HEK293 (cell line): ENCODE results near the gene CHST12.

Source experiments
- CTCF ChIA-PET: fragments of 350-600 bp; formaldehyde crosslinking; extraction: SDS; loops from one replicate; lab custom pipeline; 2021; ENCODE audit warnings: antibody characterized with exemption; lab: Yijun Ruan, JAX
- POLR2A ChIA-PET: fragments of 300-600 bp; formaldehyde crosslinking; extraction: SDS; loops from one replicate; lab custom pipeline; 2020; ENCODE audit warnings: antibody characterized with exemption, inconsistent platforms; lab: Yijun Ruan, JAX
- H3K27ac ChIP-seq: fragments of 200-500 bp; sonication (Bioruptor generic); 2 replicates; pipeline ENCODE4 v1.5.1; 2014; ENCODE audit warnings: low read depth, low read length, control low read depth, inconsistent platforms; ENCODE audit errors: extremely low read depth
- H3K36me3 ChIP-seq, 2 experiments: fragments of 200-500 bp in 1 of 2; sonication (Bioruptor generic) in 1 of 2; 1 replicate in 1 of 2; 2 replicates in 1 of 2; pipeline ENCODE4 v1.5.1; 2014 to 2017; ENCODE audit warnings: inconsistent platforms in 2 of 2, low read length in 2 of 2; ENCODE audit not compliant: control insufficient read depth in 2 of 2, insufficient read depth in 1 of 2
- H3K4me1 ChIP-seq: fragments of 200-500 bp; sonication (Bioruptor generic); 2 replicates; pipeline ENCODE4 v1.5.1; 2014; ENCODE audit warnings: mild to moderate bottlenecking, low read length, inconsistent platforms; ENCODE audit not compliant: control insufficient read depth, insufficient read depth
- H3K4me3 ChIP-seq: 2 replicates; pipeline ENCODE4 v1.5.1; 2011; ENCODE audit warnings: low read depth, mild to moderate bottlenecking, control low read depth, low read length, moderate library complexity
- H3K9me3 ChIP-seq: fragments of 200-500 bp; sonication (Bioruptor generic); 2 replicates; pipeline ENCODE4 v1.5.1; 2014; ENCODE audit warnings: low read depth, low read length, inconsistent platforms; ENCODE audit not compliant: control insufficient read depth, insufficient read depth
- AEBP2 ChIP-seq: fragments of 450-650 bp; formaldehyde crosslinking; IDR thresholded peaks from 2 replicates; pipeline ENCODE4 v1.5.1; 2016; ENCODE audit warnings: missing biosample characterization, missing genetic modification characterization, borderline replicate concordance
- HOXC10 ChIP-seq: sonication (generic); formaldehyde crosslinking; IDR thresholded peaks from 2 replicates; pipeline ENCODE4 v1.8.1; 2023; ENCODE audit warnings: mild to moderate bottlenecking, missing genetic modification reagents
- IKZF3 ChIP-seq: fragments of 450-650 bp; IDR thresholded peaks from 2 replicates; pipeline ENCODE4 v1.5.0; 2018; ENCODE audit warnings: missing biosample characterization, mild to moderate bottlenecking, missing genetic modification characterization, moderate library complexity
- KLF1 ChIP-seq: fragments of 450-650 bp; formaldehyde crosslinking; IDR thresholded peaks from 2 replicates; pipeline ENCODE4 v1.5.1; 2016; ENCODE audit warnings: missing biosample characterization, missing genetic modification characterization
- KLF16 ChIP-seq: fragments of 450-650 bp; formaldehyde crosslinking; IDR thresholded peaks from 2 replicates; pipeline ENCODE4 v1.5.1; 2017; ENCODE audit warnings: missing biosample characterization, missing genetic modification characterization
- MZF1 ChIP-seq: fragments of 450-650 bp; formaldehyde crosslinking; IDR thresholded peaks from 2 replicates; pipeline ENCODE4 v1.5.1; 2017; ENCODE audit warnings: missing biosample characterization, missing genetic modification characterization, borderline replicate concordance
- SP2 ChIP-seq: fragments of 450-650 bp; formaldehyde crosslinking; IDR thresholded peaks from 2 replicates; pipeline ENCODE4 v1.5.1; 2016; ENCODE audit warnings: missing biosample characterization, missing genetic modification characterization
- TRIM28 ChIP-seq: IDR thresholded peaks from 2 replicates; pipeline ENCODE4 v1.6.1; 2011; ENCODE audit warnings: low read length, control low read depth, borderline replicate concordance
- ZBTB11 ChIP-seq: fragments of 450-650 bp; formaldehyde crosslinking; conservative IDR thresholded peaks from 2 replicates; pipeline ENCODE4 v1.5.1; 2016; ENCODE audit warnings: low read depth, missing biosample characterization, missing genetic modification characterization
- ZBTB48 ChIP-seq: fragments of 450-650 bp; formaldehyde crosslinking; IDR thresholded peaks from 2 replicates; pipeline ENCODE4 v1.5.1; 2016; ENCODE audit warnings: missing biosample characterization, missing genetic modification characterization
- ZBTB8A ChIP-seq: fragments of 450-650 bp; formaldehyde crosslinking; IDR thresholded peaks from 2 replicates; pipeline ENCODE4 v1.5.1; 2016; ENCODE audit warnings: missing biosample characterization, missing genetic modification characterization
- ZFHX2 ChIP-seq: fragments of 450-650 bp; formaldehyde crosslinking; conservative IDR thresholded peaks from 2 replicates; pipeline ENCODE4 v1.5.1; 2016; ENCODE audit warnings: missing biosample characterization, missing genetic modification characterization
- ZNF10 ChIP-seq: fragments of 450-650 bp; formaldehyde crosslinking; IDR thresholded peaks from 2 replicates; pipeline ENCODE4 v1.5.1; 2017; ENCODE audit warnings: missing biosample characterization, missing genetic modification characterization
- ZNF221 ChIP-seq: fragments of 450-650 bp; formaldehyde crosslinking; IDR thresholded peaks from 2 replicates; pipeline ENCODE4 v1.5.1; 2017; ENCODE audit warnings: missing biosample characterization, missing genetic modification characterization, borderline replicate concordance
- ZNF239 ChIP-seq: fragments of 450-650 bp; formaldehyde crosslinking; IDR thresholded peaks from 2 replicates; pipeline ENCODE4 v1.5.1; 2016; ENCODE audit warnings: missing biosample characterization, missing genetic modification characterization
- ZNF26 ChIP-seq: fragments of 450-650 bp; formaldehyde crosslinking; IDR thresholded peaks from 2 replicates; pipeline ENCODE4 v1.5.1; 2016; ENCODE audit warnings: missing biosample characterization, missing genetic modification characterization
- ZNF274 ChIP-seq, 2 experiments: fragments of 200-500 bp in 1 of 2; fragments of 450-650 bp in 1 of 2; sonication (Bioruptor generic) in 1 of 2; formaldehyde crosslinking in 1 of 2; IDR thresholded peaks; 2 replicates each; pipeline versions ENCODE4 v1.5.1 to v1.6.1; 2014 to 2016; ENCODE audit warnings: borderline replicate concordance in 1 of 2, inconsistent platforms in 1 of 2, low read length in 1 of 2, missing biosample characterization in 1 of 2, missing genetic modification characterization in 1 of 2
- ZNF324 ChIP-seq: fragments of 450-650 bp; formaldehyde crosslinking; IDR thresholded peaks from 2 replicates; pipeline ENCODE4 v1.5.1; 2016; ENCODE audit warnings: missing biosample characterization, missing genetic modification characterization
- ZNF341 ChIP-seq: fragments of 450-650 bp; formaldehyde crosslinking; IDR thresholded peaks from 2 replicates; pipeline ENCODE4; 2016; ENCODE audit warnings: low read depth, missing biosample characterization, missing genetic modification characterization
- ZNF350 ChIP-seq: fragments of 450-650 bp; formaldehyde crosslinking; IDR thresholded peaks from 2 replicates; pipeline ENCODE4 v1.5.0; 2017; ENCODE audit warnings: missing biosample characterization, mild to moderate bottlenecking, missing genetic modification characterization
- ZNF354C ChIP-seq: fragments of 450-650 bp; formaldehyde crosslinking; IDR thresholded peaks from 2 replicates; pipeline ENCODE4 v1.5.1; 2016; ENCODE audit warnings: missing biosample characterization, missing genetic modification characterization, low read depth, borderline replicate concordance
- ZNF433 ChIP-seq: fragments of 450-650 bp; formaldehyde crosslinking; IDR thresholded peaks from 2 replicates; pipeline ENCODE4 v1.5.1; 2016; ENCODE audit warnings: missing biosample characterization, missing genetic modification characterization, low read depth
- ZNF510 ChIP-seq: fragments of 450-650 bp; formaldehyde crosslinking; IDR thresholded peaks from 2 replicates; pipeline ENCODE4 v1.5.1; 2018; ENCODE audit warnings: mild to moderate bottlenecking, missing genetic modification characterization, missing biosample characterization; ENCODE audit not compliant: insufficient replicate concordance
- ZNF549 ChIP-seq: fragments of 450-650 bp; IDR thresholded peaks from 2 replicates; pipeline ENCODE4 v1.5.1; 2018; ENCODE audit warnings: missing biosample characterization, missing genetic modification characterization, mild to moderate bottlenecking, inconsistent platforms, moderate library complexity
- ZNF639 ChIP-seq: fragments of 450-650 bp; formaldehyde crosslinking; IDR thresholded peaks from 2 replicates; pipeline ENCODE4 v1.5.1; 2016; ENCODE audit warnings: missing biosample characterization, missing genetic modification characterization
- ZNF692 ChIP-seq: fragments of 450-650 bp; formaldehyde crosslinking; IDR thresholded peaks from 2 replicates; pipeline ENCODE4 v1.5.1; 2016; ENCODE audit warnings: missing biosample characterization, missing genetic modification characterization
- ZNF792 ChIP-seq: fragments of 450-650 bp; formaldehyde crosslinking; IDR thresholded peaks from 2 replicates; pipeline ENCODE4 v1.5.1; 2016; ENCODE audit warnings: missing biosample characterization, missing genetic modification characterization
- ZNF830 ChIP-seq: fragments of 450-650 bp; IDR thresholded peaks from 2 replicates; pipeline ENCODE4 v1.5.0; 2018; ENCODE audit warnings: missing biosample characterization, missing genetic modification characterization, low read depth, mild to moderate bottlenecking, moderate library complexity

Gene CHST12

GRCh38 chr7:2353936-2354185, 49.5 kb upstream of the CHST12 start (continued):
- 0 out of 2 replicates have a peak, but pooled peaks have one; percentile 57 for TF ChIP-seq HOXC10 (CRISPR knock-in tag)
- TF ChIP-seq ZNF433 (tag by site-specific recombination), result no peak
- TF ChIP-seq ZNF354C (tag by site-specific recombination), result no peak
- no peak for TF ChIP-seq ZNF830
- TF ChIP-seq SP2 (tag by site-specific recombination), result peak; percentile 47
- peak; percentile 38 for TF ChIP-seq ZNF341
- TF ChIP-seq ZBTB48 (tag by site-specific recombination), result 0 out of 2 replicates have a peak, but pooled peaks have one; percentile 55
- TF ChIP-seq ZBTB8A, result no peak
- TF ChIP-seq ZNF639 (tag by site-specific recombination), result no peak
- peak; percentile 74; the same call in 1 of the 2 replicates for TF ChIP-seq KLF16 (tag by site-specific recombination)
- TF ChIP-seq ZNF692 (tag by site-specific recombination), result peak; percentile 59; the same call in 1 of the 2 replicates
- TF ChIP-seq ZFHX2, result peak; percentile 73
- TF ChIP-seq, all 188 proteins: peak for 16

- ChIA-PET CTCF (no interaction called here), POLR2A (interaction anchor here (0.6 to 2.8 kb wide), 12 partner anchors 11 to 797 kb away, joined by 3 to 14 read pairs (median 4); partner anchors contain the start of genes CHST12, MRM2, NUDT1 and SNX8)
- Histone ChIP-seq H3K9me3 (no peaks in the 10 kb centered on the region), H3K36me3 (peaks cover 6 to 30% of the 10 kb centered on the region in 2 experiments; a peak in 2 of 3 replicates), H3K4me3 (peak within 1 kb of the TSS; percentile 90), H3K27ac (peak within 1 kb of the TSS; percentile 98), H3K4me1 (peaks cover 9% of the 10 kb centered on the region)
- no peak for TF ChIP-seq ZNF239 (tag by site-specific recombination)
- no peak for TF ChIP-seq MZF1 (tag by site-specific recombination)
- TF ChIP-seq AEBP2, result no peak
- TF ChIP-seq ZNF510 (tag by site-specific recombination), result no peak
- no peak for TF ChIP-seq ZNF350 (tag by site-specific recombination)
- TF ChIP-seq ZNF324 (tag by site-specific recombination), result peak; percentile 73; the same call in 1 of the 2 replicates
- peak; percentile 70 for TF ChIP-seq KLF1 (tag by site-specific recombination)
- TF ChIP-seq IKZF3 (tag by site-specific recombination), result no peak
- TF ChIP-seq ZBTB11, result 0 out of 2 replicates have a peak, but pooled peaks have one; percentile 9
- no peak for TF ChIP-seq ZNF549 (tag by site-specific recombination)
- TF ChIP-seq ZNF792 (tag by site-specific recombination), result no peak
- no peak for TF ChIP-seq ZNF10 (tag by site-specific recombination)
- TF ChIP-seq ZNF221 (tag by site-specific recombination), result no peak
- no peak for TF ChIP-seq ZNF274 (IDR thresholded peaks at IDR 0.05; ENCODE audit: low read length)
- TF ChIP-seq ZNF274 (tag by site-specific recombination; IDR thresholded peaks at IDR 0.05; ENCODE audit: borderline replicate concordance), result no peak
- TF ChIP-seq TRIM28, result peak; percentile 22; the same call in 1 of the 2 replicates
- no peak for TF ChIP-seq ZNF26 (tag by site-specific recombination)
Measured at GRCh38 chr7:2354186-2354938, 49.0 kb upstream of the CHST12 start, which contains the start of gene EIF3B. TSS of gene EIF3B (plus strand) at chr7:2354827. CDS start at chr7:2354922, 95 bp downstream.
